GM19025 (cell line): ENCODE measurements around the gene TAF11L2.
"Not testable (repeated sequence)": the region's sequence is repeated elsewhere in the genome, so short reads cannot be mapped to it uniquely, and the experiment has no call there.

ENCODE experiments used
- ATAC-seq: cut with Tn5 transposase; IDR thresholded peaks from one replicate; pipeline ENCODE4 v1.9.1; 2021; ENCODE audit warnings: mild to moderate bottlenecking, low read depth, moderate library complexity; ENCODE audit not compliant: unreplicated experiment

TAF11L2 gene

GRCh38 chr5:17524935-17525334, 26.9 kb downstream of the TAF11L2 start, which contains the start of gene TAF11L5:
TSS of gene TAF11L5 (plus strand) at chr5:17525235.
- not testable (repeated sequence) for ATAC-seq

- not testable (repeated sequence) for ATAC-seq
These were observed 28.5 kb downstream of the TAF11L2 start for GRCh38 chr5:17526504-17526903.

GRCh38 chr5:17528369-17528768, 30.3 kb downstream of the TAF11L2 start, which contains the start of gene TAF11L6:
TSS of gene TAF11L6 (plus strand) at chr5:17528669.
- ATAC-seq = not testable (repeated sequence)
